ENCODE measurements around the gene MRS2.
"Not testable (repeated sequence)": the region's sequence is repeated elsewhere in the genome, so short reads cannot be mapped to it uniquely, and the experiment has no call there.

Gene MRS2

GRCh38 chr6:24402697-24403500, at the start of gene MRS2:
Gene MRS2, plus strand, starts transcription at chr6:24402936. Its CDS starts 111 bp downstream, at chr6:24403047.
- DNase-seq, result peak; percentile 82

GRCh38 chr6:24353861-24354260, 48.9 kb upstream of the MRS2 start:
- no peak for DNase-seq

GRCh38 chr6:24355393-24355792, 47.3 kb upstream of the MRS2 start:
- DNase-seq, result no peak

GRCh38 chr6:24356310-24356973, 46.3 kb upstream of the MRS2 start:
- no peak for DNase-seq

- DNase-seq, result no peak
Observed at GRCh38 chr6:24357336-24358218, 45.2 kb upstream of the MRS2 start, which contains the start of gene DCDC2. Gene DCDC2, minus strand, starts transcription at chr6:24358059. Its CDS starts 309 bp downstream, at chr6:24357750.

GRCh38 chr6:24358219-24358821, 44.4 kb upstream of the MRS2 start:
- DNase-seq, result no peak

- DNase-seq, result peak; percentile 88
Observed at GRCh38 chr6:24359640-24360454, 42.9 kb upstream of the MRS2 start.

- DNase-seq, result not testable (repeated sequence)
Observed at GRCh38 chr6:24362363-24362762, 40.4 kb upstream of the MRS2 start.

- DNase-seq, result not testable (repeated sequence)
Observed at GRCh38 chr6:24365103-24365633, 37.6 kb upstream of the MRS2 start.

GRCh38 chr6:24374612-24375011, 28.1 kb upstream of the MRS2 start:
- no peak for DNase-seq

- DNase-seq, result no peak
Observed at GRCh38 chr6:24376871-24377270, 25.9 kb upstream of the MRS2 start.

- DNase-seq, result no peak
Observed at GRCh38 chr6:24378473-24379097, 24.2 kb upstream of the MRS2 start.

- no peak for DNase-seq
Observed at GRCh38 chr6:24381476-24382219, 21.1 kb upstream of the MRS2 start.

- no peak for DNase-seq
Observed at GRCh38 chr6:24382220-24382540, 20.6 kb upstream of the MRS2 start.

- DNase-seq, result not testable (repeated sequence)
Observed at GRCh38 chr6:24382891-24383494, 19.7 kb upstream of the MRS2 start.

GRCh38 chr6:24384369-24385130, 18.2 kb upstream of the MRS2 start:
- DNase-seq, result not testable (repeated sequence)

GRCh38 chr6:24385536-24386269, 17.0 kb upstream of the MRS2 start:
- no peak for DNase-seq

GRCh38 chr6:24387818-24388217, 14.9 kb upstream of the MRS2 start:
- no peak for DNase-seq

All from hematopoietic multipotent progenitor cell treated with erythropoietin and hydrocortisone succinate and interleukin-3 and kit ligand, for 8 days (in vitro differentiated cells).